Hepatic stellate cell (primary cell): ENCODE data around the gene ZNF491.
"Not testable (repeated sequence)": the region's sequence is repeated elsewhere in the genome, so short reads cannot be mapped to it uniquely, and the experiment has no call there.

Experiments used
- DNase-seq: peaks from one replicate; pipeline ENCODE4 v3.0.0; 2011; ENCODE audit warnings: low spot score

Gene ZNF491

GRCh38 chr19:11806354-11807098, 8.2 kb downstream of the ZNF491 start:
- DNase-seq = no peak

- no peak for DNase-seq
Observed at GRCh38 chr19:11807099-11807380, 8.7 kb downstream of the ZNF491 start.

GRCh38 chr19:11813703-11814028, 15.3 kb downstream of the ZNF491 start:
- peak; percentile 26 for DNase-seq

GRCh38 chr19:11814029-11814699, 15.8 kb downstream of the ZNF491 start, which contains the start of gene ZNF440:
Gene ZNF440 (plus strand): TSS chr19:11814273. CDS start chr19:11814448, 175 bp downstream.
- peak; percentile 98 for DNase-seq

GRCh38 chr19:11814700-11815035, 16.3 kb downstream of the ZNF491 start:
- DNase-seq = no peak

GRCh38 chr19:11821474-11822109, 23.3 kb downstream of the ZNF491 start:
- DNase-seq = no peak

- not testable (repeated sequence) for DNase-seq
Observed at GRCh38 chr19:11828957-11829876, 30.9 kb downstream of the ZNF491 start.

GRCh38 chr19:11832253-11832912, 34.1 kb downstream of the ZNF491 start:
- no peak for DNase-seq

GRCh38 chr19:11833541-11833940, 35.2 kb downstream of the ZNF491 start:
- DNase-seq = no peak

- DNase-seq = not testable (repeated sequence)
Observed at GRCh38 chr19:11835626-11836066, 37.3 kb downstream of the ZNF491 start.

GRCh38 chr19:11843722-11844121, 45.4 kb downstream of the ZNF491 start:
- DNase-seq = no peak

- DNase-seq = not testable (repeated sequence)
Observed at GRCh38 chr19:11847615-11848014, 49.3 kb downstream of the ZNF491 start.

GRCh38 chr19:11848200-11848593, 49.9 kb downstream of the ZNF491 start:
- no peak for DNase-seq

GRCh38 chr19:11848594-11849469, 50.5 kb downstream of the ZNF491 start, which contains the start of gene ZNF439:
Gene ZNF439 (plus strand): TSS chr19:11848726. CDS start chr19:11848868, 142 bp downstream.
- peak; percentile 88 for DNase-seq

- not testable (repeated sequence) for DNase-seq
Observed at GRCh38 chr19:11850289-11850688, 52.0 kb downstream of the ZNF491 start.

GRCh38 chr19:11853358-11853757, 55.0 kb downstream of the ZNF491 start:
- DNase-seq = no peak

- no peak for DNase-seq
Observed at GRCh38 chr19:11856596-11857250, 58.4 kb downstream of the ZNF491 start.
